Measurements from ENCODE around the gene RTL1. TPM values are rescaled to one million over a fixed set of nuclear protein-coding genes. Genes with fewer than 3 reads are reported as not detected.

RTL1 gene
- total RNA-seq, 1 donor from 2014 or later: 46.9 TPM

DNA sequence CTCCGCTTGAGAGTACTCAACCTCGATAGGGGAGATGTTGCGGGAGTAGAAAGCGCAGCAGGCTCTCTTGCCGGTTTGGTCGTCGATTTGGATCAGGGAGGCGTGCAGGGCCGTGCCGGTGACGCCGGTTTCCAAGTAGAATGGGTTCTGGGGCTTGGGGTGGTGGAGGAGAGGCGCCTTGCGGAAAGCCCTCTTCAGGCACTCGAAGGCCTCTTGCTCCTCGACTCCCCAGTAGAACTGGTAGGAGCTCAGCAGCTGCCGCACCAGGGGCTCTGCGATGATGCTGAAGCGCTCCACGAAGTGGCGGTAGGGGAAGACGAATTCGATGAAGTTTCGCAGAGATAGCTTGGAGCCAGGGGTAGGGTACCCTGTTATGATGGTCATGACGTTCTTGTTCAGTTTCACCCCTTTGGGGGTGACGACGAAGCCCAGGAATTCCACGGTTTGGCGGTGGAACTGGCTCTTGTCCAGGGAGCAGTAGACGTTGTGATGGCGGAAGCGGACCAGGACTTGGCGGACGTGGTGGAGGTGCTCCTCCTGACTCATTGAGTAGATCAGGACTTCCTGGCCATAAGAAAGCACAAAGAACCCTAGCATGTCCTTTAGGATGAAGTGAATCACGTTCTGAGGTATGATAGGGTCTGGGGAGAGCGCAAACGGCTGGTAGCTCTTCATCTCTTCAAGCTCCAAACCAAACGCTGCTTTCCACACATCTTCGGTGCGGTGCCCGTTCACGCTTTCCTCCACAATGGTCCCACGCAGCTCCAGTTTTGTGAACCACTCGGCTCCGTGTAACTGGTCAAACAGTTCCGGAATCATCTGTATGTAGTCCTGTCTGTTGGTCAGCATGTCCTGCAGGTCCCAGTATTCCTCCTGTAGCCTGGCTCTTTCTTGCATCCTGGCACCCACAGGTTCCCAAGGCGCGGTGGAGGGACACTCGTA is 21.2 kb downstream of the RTL1 start:
- DNase-seq: no peak

GRCh38 chr14:100881211-100882025 is 22.1 kb downstream of the RTL1 start:
- DNase-seq: no peak

- no peak for DNase-seq
Measured at GRCh38 chr14:100880271-100881101, 23.0 kb downstream of the RTL1 start.

DNA sequence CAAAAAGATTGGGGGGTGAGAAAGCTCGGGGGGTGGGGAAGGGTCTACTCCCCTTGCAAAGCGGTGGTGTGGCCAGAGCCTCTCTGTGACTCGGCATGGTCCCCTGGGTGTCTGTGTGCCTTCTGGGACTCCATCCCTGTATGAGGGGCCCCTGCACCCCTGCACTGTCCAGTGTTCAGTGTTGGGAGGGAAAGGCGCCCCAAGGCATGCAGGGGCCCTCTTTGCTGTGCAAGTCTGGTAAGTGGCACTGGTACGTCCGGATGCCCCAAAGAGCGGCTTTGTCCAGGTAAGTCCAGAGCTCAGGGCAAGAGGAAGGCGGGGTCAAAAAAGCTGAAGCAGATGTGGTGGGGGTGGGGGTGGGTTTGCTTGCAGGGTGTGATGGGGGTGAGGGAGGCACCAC is 23.7 kb downstream of the RTL1 start:
- DNase-seq: no peak

DNA sequence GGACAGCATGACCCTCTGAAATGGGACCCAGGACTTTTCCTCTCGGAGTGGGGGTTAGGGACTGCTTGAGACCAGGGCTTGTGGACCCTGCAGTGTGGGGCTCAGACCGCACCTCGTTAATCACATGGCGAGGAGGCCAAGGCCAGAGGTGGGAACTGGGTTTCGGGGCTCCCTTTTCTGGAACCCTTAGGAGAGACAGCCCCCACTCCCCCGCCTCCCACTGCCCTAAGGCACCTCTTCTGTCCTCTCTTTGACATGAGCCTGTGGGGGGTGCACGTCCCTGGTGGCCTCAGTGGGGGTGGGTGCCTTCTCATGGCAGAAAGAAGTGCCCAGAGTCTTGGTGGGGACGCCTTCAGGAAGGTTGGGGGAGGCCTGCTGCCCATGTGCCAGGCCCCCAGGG is 24.3 kb downstream of the RTL1 start:
- DNase-seq: no peak

DNA sequence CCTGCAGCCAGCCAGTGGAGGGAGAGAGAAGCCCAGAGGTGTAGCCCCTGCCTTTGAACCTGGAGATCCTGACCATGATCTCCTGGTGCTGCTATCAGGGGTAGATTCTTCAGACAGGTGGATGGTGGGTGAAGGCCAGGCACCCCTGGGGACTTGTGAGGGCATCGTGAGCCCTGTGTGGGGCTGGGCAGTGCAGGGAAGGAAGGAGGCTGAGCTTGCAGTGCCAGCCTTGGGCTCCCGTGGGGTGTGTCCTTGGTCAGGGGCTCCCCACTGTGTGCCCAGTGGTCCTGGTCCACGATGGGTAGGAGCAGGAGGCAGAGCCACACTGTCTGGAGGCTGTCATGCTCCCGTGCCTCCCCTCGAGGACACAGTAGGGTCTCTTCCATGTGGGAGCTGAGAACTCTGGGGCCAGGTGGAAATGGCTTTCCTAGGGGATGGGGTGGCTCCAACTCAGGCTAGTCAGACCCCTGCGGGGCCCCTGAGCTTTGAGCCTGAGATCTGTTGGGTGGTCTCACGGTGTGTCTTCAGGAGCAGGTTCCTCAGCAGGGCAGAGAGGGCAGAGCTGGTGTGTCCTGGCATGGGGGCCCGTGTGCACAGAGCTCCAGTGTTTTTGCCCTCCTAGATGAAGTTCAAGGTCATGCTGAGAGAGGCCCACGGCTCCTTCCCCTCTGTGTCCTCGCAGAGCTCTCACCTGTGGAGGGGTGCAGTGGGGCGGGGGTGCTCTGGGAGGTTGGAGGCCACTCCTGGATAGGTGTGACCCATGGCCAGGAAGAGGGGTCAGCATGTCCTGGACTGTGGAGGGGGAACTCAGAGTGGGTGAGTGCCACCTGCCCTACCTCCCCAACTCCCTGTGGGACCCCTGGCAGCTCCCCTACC is 25.0 kb downstream of the RTL1 start:
- DNase-seq: no peak

GRCh38 chr14:100875861-100876590 is 27.5 kb downstream of the RTL1 start:
- DNase-seq: no peak

DNA sequence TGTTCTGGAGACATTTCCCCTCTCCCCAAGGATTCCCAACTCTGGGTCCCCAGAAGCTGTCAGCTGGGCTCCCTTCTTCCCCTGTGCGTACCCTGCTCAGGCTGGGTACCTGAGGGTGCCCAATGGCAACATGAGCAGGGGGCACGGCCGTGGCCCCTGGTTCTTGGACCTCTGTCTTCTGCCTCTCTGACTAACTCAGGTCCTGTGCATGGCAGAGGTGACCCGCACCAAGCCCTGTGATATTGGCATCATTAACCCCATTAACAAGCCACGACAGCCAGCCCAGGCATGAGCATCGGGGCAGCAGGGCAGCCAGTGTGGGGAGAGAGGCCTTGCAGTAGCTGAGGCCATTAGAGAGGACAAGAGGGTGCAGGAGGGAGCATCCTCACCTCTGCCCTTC is 28.4 kb downstream of the RTL1 start:
- no peak for DNase-seq

- DNase-seq: no peak
Measured at GRCh38 chr14:100874411-100875091, 29.0 kb downstream of the RTL1 start.

DNA sequence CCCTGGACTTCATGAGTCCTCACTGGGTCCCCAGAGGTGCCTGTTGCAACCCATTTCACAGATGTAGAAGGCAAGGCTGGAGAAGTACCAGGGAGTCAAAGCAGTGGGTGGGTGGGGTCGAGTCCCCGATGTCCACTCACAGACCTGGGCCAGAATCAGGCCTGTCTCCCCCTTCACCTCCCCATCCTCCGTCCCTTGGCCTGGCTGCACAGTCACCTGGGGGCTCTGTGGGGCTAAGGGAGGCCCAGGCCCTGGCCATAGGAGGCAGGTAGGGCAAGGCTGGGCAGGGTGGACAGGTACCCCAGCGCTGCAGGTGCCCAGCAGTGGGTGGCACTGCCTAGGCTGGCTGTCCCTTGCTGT is 29.5 kb downstream of the RTL1 start:
- no peak for DNase-seq

GRCh38 chr14:100873096-100873482 is 30.4 kb downstream of the RTL1 start:
- DNase-seq: no peak

DNA sequence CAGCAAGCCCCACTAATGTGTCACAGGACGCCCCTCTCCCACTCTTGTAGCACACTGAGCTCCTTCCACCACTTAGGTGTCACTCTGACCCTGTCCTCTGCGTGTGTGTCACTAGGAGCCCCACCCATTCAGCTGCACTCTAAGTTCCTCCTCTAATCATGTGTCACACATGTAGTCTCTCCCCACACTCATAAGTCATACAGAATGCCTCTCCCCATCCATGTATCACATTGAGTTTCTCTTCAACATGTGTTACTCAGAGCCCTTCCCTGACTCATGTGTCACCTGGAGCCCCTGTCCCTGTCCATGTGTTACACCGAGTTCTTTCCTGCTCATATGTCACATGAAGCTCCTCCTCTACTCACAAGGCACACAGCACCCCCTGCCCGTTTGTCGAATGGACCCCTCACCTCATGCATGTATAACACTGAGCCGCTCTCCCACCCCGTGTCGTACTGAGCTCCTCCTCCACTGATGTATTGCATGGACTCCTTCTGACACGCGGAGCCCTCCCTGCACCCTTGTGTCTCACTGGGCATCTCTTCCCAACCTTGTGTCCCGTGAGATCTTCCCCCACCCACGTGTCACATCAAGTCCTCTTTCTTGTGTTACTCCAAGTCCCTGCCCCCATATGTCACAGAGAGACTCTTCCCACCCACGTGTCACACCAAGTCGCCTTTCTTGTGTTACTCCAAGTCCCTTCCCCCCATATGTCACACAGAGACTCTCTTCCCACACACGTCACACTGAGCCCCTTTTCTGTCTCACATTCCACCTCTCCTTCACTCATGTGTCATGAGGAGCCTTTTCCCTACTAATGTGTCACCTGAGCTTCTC is 31.0 kb downstream of the RTL1 start:
- no peak for DNase-seq

GRCh38 chr14:100871234-100872186 is 32.0 kb downstream of the RTL1 start:
- no peak for DNase-seq

- DNase-seq: no peak
Measured at GRCh38 chr14:100868621-100869370, 34.7 kb downstream of the RTL1 start.

DNA sequence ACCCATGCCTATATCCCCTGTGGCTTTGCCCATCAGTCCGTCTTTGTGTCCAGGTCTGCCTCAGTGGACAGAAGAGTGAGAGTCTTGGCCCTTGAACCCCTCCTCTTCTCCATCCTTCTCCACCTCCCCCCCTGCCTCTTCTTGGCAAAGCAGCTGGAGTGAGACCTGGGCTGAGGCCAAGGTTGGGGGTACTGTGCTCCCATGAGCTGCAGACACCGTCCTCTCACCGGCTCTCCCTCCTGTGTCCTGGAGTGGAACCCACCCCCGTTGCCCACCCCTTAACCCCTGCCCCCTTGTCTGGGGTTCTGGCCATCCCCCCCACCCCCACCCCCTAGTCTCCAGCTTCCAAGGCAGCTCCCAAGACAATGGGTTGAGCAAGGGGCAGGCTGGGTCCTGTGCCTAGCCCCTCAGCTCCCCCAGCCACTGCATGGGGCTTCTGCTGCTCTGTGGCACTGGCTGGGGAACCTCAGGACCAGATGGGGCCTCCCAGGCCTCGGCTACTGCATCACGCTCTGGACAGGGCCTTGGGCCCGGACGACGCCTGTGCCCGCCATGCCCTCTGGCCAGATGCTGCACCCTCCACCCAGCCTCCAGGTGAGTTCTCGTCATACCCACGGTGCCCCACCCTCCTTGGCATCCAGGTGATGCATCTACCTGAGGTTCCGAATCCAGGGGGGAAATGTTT is 35.7 kb downstream of the RTL1 start:
- DNase-seq: no peak
